Activated naive CD8-positive, alpha-beta T cell (primary cell): ENCODE results near the gene TTC28.

Experiments used
- H3K27ac Mint-ChIP-seq: one replicate; pipeline ENCODE4 v1.8.0; 2021; ENCODE audit warnings: mixed read lengths
- H3K27me3 Mint-ChIP-seq: one replicate; pipeline ENCODE4 v1.8.0; 2021; ENCODE audit warnings: mixed read lengths
- H3K36me3 Mint-ChIP-seq: one replicate; pipeline ENCODE4 v1.8.0; 2021; ENCODE audit warnings: mixed read lengths
- H3K4me1 Mint-ChIP-seq: one replicate; pipeline ENCODE4 v1.8.0; 2021; ENCODE audit warnings: low read depth, mixed read lengths
- H3K4me3 Mint-ChIP-seq: one replicate; pipeline ENCODE4 v1.8.0; 2021; ENCODE audit warnings: mild to moderate bottlenecking, mixed read lengths
- H3K9me3 Mint-ChIP-seq: one replicate; pipeline ENCODE4 v1.8.0; 2021; ENCODE audit warnings: low read depth, mixed read lengths

TTC28 gene

GRCh38 chr22:27995801-27996528 lies 683.7 kb downstream of the TTC28 start:
- H3K9me3 Mint-ChIP-seq, result no peaks in the 10 kb centered on the region
- H3K27ac Mint-ChIP-seq, result no peak overlapping the region
- H3K27me3 Mint-ChIP-seq, result no peaks in the 10 kb centered on the region
- no peaks in the 10 kb centered on the region for H3K4me1 Mint-ChIP-seq
- H3K4me3 Mint-ChIP-seq, result no peak overlapping the region
- H3K36me3 Mint-ChIP-seq, result no peaks in the 10 kb centered on the region

DNA sequence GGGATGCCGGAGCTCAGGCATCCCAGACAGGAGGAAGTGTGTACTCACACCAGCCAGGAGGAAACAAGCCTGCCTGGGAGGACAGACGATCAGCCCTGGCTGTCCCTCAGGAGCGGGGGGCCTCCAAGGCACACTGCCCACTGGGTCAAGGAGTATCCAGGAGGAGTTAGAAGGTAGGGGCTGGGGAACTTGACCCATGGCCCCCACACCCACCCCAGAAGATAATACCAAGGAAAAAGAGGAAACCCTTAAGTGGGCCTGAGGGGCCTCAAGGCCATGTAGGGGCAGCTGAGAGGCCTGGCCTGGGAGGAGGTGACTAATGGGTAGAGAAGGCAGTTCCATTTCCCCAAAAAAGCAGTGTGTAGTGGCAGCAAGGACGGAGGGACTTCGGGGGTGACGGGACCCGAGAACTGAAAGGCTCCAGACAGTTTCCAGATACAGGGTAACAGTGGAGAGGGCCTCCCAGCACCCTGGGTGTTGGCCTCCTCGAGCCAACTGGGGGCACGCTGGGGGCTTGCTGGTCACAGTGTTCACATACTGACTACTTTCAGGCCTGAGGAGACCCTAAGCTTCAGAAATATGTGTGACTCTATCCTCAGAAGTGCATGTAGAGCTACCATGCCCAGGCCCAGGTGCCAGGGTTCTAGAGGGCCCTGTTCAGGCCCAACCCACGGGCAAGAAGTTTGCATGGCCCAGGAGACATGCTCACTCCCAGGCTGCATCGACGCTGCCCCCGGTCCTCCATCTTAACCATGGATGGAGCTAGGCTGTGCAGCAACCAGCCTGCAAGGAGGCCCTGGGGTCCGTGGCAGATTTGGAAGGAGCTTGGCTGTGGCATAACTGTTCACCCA lies 684.9 kb downstream of the TTC28 start:
- H3K4me3 Mint-ChIP-seq, result no peak overlapping the region
- no peaks in the 10 kb centered on the region for H3K9me3 Mint-ChIP-seq
- H3K36me3 Mint-ChIP-seq, result no peaks in the 10 kb centered on the region
- no peaks in the 10 kb centered on the region for H3K4me1 Mint-ChIP-seq
- no peak overlapping the region for H3K27ac Mint-ChIP-seq
- no peaks in the 10 kb centered on the region for H3K27me3 Mint-ChIP-seq

DNA sequence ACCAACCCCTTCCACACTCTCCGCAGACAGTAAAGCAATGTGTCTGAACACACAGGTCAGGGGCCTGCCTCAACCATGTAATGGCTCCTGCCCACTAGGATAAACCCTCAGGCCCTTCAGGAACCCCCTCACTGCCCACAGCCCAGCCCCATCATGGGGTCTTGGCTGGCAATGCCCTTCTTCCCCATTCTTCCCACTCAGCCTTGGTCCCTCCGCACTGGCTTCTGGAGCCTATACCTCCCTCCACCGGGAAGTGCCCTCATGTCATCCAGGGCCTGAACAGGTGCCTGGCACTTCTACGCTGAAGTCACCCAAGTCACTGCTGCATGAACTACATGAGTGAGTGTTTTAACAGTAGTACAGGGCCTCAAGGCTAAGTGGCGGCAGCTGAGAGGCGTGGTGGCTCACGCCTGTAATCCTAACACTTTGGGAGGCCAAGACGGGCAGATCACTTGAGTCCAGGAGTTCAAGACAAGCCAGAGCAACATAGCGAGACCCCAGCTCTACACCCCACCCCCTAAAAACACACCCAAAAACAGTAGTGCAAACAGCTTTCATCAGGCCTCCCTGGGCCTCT lies 685.8 kb downstream of the TTC28 start:
- H3K4me3 Mint-ChIP-seq, result no peak overlapping the region
- H3K27ac Mint-ChIP-seq, result no peak overlapping the region
- H3K27me3 Mint-ChIP-seq, result no peaks in the 10 kb centered on the region
- no peaks in the 10 kb centered on the region for H3K9me3 Mint-ChIP-seq
- peaks cover 2% of the 10 kb centered on the region for H3K4me1 Mint-ChIP-seq
- H3K36me3 Mint-ChIP-seq, result no peaks in the 10 kb centered on the region

DNA sequence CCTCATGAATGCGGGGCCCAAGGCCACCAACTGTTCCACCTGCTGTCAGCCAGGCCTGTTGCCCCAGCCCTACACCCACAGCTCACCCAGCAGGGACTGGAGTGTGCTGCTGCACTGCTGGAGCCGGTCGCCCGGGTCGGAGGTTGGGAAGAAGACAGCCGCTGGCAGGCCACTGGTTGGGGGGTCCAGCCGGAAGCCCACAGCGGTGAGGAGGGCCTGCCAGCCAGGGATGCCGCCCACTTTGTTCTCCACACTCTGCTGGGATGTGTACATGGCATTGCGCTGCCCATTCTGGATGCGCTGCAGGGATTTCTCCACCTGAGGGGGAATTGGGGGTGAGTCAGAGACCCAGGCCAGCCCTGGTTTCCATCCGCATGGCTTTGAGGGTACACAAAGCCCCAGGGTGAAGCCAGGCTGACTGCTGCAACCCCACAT lies 686.4 kb downstream of the TTC28 start:
- Mint-ChIP-seq H3K27ac (no peak overlapping the region), H3K27me3 (no peaks in the 10 kb centered on the region), H3K9me3 (no peaks in the 10 kb centered on the region), H3K4me3 (no peak overlapping the region), H3K36me3 (no peaks in the 10 kb centered on the region), H3K4me1 (peaks cover 4% of the 10 kb centered on the region)

GRCh38 chr22:27992294-27993165 lies 687.1 kb downstream of the TTC28 start:
- no peaks in the 10 kb centered on the region for H3K36me3 Mint-ChIP-seq
- no peaks in the 10 kb centered on the region for H3K9me3 Mint-ChIP-seq
- H3K4me1 Mint-ChIP-seq, result peaks cover 6% of the 10 kb centered on the region
- H3K4me3 Mint-ChIP-seq, result no peak overlapping the region
- H3K27me3 Mint-ChIP-seq, result no peaks in the 10 kb centered on the region
- H3K27ac Mint-ChIP-seq, result no peak overlapping the region

DNA sequence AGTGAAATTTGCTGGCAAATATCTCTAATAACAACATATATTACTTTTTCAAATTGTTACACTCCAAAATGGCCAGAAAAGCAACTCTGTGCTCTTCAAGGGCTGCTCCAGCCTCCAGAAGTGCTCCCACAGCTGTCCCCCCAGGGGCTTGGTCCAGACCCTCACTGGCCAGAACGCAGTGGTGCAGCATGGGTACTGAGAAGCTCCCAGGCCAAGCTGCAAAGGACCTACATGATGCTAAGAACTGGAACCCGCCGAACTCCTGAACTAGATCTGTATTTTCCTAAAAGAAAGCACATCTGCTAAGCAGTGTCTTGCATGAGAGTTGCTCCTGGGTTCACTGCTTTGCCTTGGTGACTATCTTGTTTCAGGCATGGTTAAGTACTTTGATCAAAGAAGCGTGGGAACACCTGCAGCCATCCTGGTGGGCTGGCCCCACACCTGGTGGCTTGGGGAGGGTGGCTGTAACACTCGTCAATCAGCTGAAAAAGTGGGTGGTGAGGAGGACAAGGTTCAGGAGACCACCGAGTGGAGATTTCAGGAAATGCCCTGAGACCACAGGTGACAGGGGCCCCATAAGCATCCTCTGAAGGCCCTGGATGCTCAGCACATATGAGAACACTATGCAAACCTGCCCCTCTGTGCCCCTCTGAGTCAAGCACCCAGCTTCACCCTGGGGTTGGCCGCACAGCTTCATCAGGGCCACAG lies 687.9 kb downstream of the TTC28 start:
- Mint-ChIP-seq H3K4me3 (no peak overlapping the region), H3K4me1 (peaks cover 6% of the 10 kb centered on the region), H3K27ac (no peak overlapping the region), H3K9me3 (no peaks in the 10 kb centered on the region), H3K27me3 (no peaks in the 10 kb centered on the region), H3K36me3 (no peaks in the 10 kb centered on the region)

DNA sequence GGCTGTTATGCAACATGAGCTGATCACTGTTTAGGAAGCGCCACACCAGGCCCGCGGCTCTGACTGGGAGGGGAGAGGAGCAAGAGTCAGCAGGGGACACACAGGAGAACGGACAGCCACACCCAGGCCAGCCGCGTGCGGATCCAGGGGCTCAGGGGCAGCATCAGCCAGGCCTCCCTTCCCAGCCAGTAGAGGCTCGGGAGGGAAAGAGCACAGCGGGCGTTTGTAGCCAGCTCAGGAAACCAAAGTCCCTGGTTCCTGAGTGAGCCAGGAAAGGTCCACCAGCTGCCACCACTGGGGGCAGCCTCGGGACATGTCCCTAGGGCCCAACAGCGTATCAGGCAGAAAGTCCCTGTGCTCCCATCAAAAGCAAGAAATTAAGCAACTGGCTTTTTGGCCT lies 688.8 kb downstream of the TTC28 start:
- H3K9me3 Mint-ChIP-seq, result no peaks in the 10 kb centered on the region
- no peaks in the 10 kb centered on the region for H3K36me3 Mint-ChIP-seq
- peaks cover 6% of the 10 kb centered on the region for H3K4me1 Mint-ChIP-seq
- H3K27ac Mint-ChIP-seq, result no peak overlapping the region
- H3K27me3 Mint-ChIP-seq, result no peaks in the 10 kb centered on the region
- H3K4me3 Mint-ChIP-seq, result no peak overlapping the region

- no peak overlapping the region for H3K27ac Mint-ChIP-seq
- H3K27me3 Mint-ChIP-seq, result no peaks in the 10 kb centered on the region
- peaks cover 6% of the 10 kb centered on the region for H3K4me1 Mint-ChIP-seq
- H3K36me3 Mint-ChIP-seq, result no peaks in the 10 kb centered on the region
- no peaks in the 10 kb centered on the region for H3K9me3 Mint-ChIP-seq
- no peak overlapping the region for H3K4me3 Mint-ChIP-seq
Observed at GRCh38 chr22:27990451-27990840, 689.2 kb downstream of the TTC28 start.

DNA sequence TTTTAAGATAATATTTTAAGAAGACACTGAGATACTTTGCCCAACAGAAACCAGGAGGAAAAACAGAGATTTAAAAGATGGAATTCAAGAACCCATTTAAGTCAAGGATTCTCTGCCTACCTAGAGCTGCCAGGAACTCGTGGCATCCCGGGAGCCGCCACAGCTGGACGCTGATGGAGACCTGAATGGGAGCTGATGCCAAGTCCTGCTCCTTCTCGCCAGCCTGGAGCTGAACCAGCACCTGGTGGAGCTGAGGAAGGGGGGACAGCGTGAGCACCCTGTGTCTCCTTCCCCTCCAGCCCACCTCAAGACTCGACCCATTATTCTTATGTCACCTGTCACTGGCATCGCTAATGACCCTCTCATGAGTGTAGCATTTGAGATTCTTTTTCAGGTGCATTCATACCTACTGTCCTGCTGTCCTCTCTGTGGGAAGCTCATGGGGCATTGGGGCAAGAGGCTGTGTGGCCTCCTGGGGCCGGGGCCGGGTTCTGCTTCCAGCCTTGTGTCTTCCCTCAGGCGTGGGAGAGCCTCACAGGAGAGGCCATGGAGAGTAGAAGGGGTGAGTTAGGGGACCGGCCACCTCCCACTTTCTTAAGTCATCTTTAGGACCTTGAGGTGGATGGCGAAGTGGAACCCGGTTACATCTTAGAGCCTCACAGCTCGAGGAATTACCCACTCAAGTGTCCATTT lies 689.7 kb downstream of the TTC28 start:
- H3K27me3 Mint-ChIP-seq, result no peaks in the 10 kb centered on the region
- no peak overlapping the region for H3K27ac Mint-ChIP-seq
- H3K4me1 Mint-ChIP-seq, result peaks cover 6% of the 10 kb centered on the region
- H3K36me3 Mint-ChIP-seq, result no peaks in the 10 kb centered on the region
- no peaks in the 10 kb centered on the region for H3K9me3 Mint-ChIP-seq
- no peak overlapping the region for H3K4me3 Mint-ChIP-seq

GRCh38 chr22:27988704-27989103 lies 690.9 kb downstream of the TTC28 start:
- Mint-ChIP-seq H3K4me3 (no peak overlapping the region), H3K4me1 (peaks cover 6% of the 10 kb centered on the region), H3K9me3 (no peaks in the 10 kb centered on the region), H3K36me3 (peaks cover 2% of the 10 kb centered on the region), H3K27ac (no peak overlapping the region), H3K27me3 (no peaks in the 10 kb centered on the region)

DNA sequence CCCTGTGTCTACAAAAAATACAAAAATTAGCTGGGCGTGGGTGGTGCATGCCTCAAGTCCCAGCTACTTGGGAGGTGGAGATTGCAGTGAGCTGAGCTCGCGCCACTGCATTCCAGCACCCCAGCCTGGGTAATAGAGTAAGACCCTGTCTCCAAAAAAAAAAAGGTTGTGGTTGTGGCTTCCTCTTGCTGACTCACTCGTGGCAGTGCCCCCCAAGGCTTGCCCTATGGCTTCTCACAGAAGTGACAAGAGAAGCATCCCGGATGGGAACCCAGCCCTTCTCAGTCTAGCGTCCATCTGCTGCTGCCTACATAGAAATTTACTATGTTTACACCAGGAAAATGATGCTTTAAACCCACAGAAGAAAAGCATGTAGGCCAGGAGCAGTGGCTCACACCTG lies 692.1 kb downstream of the TTC28 start:
- peaks cover 6% of the 10 kb centered on the region for H3K36me3 Mint-ChIP-seq
- H3K27ac Mint-ChIP-seq, result no peak overlapping the region
- no peaks in the 10 kb centered on the region for H3K27me3 Mint-ChIP-seq
- no peak overlapping the region for H3K4me3 Mint-ChIP-seq
- H3K9me3 Mint-ChIP-seq, result no peaks in the 10 kb centered on the region
- H3K4me1 Mint-ChIP-seq, result peaks cover 6% of the 10 kb centered on the region

DNA sequence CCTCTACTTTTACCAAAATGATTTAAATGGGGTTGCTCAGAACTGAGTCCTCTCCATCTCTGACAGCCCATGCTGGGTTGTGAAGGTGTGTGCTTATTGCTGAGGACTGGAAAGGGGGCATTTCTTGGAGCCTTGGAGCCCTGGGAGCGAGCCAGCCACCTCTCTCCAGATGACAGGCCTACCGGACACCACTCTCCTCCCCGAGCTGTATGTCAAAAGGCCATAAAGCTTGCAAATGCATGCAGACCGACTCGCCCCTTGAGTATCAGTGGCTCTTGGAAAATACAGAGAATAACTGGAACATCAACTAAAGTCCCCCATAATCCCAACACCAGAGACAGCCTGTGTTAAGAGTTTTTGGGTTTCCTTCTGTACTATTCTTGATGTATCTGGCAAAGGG lies 692.7 kb downstream of the TTC28 start:
- Mint-ChIP-seq H3K9me3 (no peaks in the 10 kb centered on the region), H3K4me1 (peaks cover 6% of the 10 kb centered on the region), H3K36me3 (peaks cover 6% of the 10 kb centered on the region), H3K27me3 (no peaks in the 10 kb centered on the region), H3K27ac (no peak overlapping the region), H3K4me3 (no peak overlapping the region)

GRCh38 chr22:27986459-27986858 lies 693.2 kb downstream of the TTC28 start:
- Mint-ChIP-seq H3K4me1 (peaks cover 6% of the 10 kb centered on the region), H3K27ac (peak overlapping the region; percentile 71), H3K4me3 (no peak overlapping the region), H3K36me3 (peaks cover 6% of the 10 kb centered on the region), H3K9me3 (no peaks in the 10 kb centered on the region), H3K27me3 (no peaks in the 10 kb centered on the region)
